ENCODE data around the gene AFG3L2. TPM values are rescaled to one million over a fixed set of nuclear protein-coding genes. Genes with fewer than 3 reads are reported as not detected.

AFG3L2 gene
- total and polyA plus RNA-seq, 4 experiments from 2014 or later, result 27.8 to 34.6 (median 32.2) TPM

GRCh38 chr18:12317664-12318333, 59.2 kb downstream of the AFG3L2 start:
- Mint-ChIP-seq H3K9me3 (peaks cover 2 to 9% (median 5%) of the 10 kb centered on the region in 8 donors), H3K27me3 (peaks cover 0 to 1% of the 10 kb centered on the region in 2 donors), H3K4me3 (no peak overlapping the region), H3K4me1 (no peaks in the 10 kb centered on the region), H3K27ac (peak overlapping the region in 1 of 7 donors; percentile 19), H3K36me3 (peaks cover 0 to 1% of the 10 kb centered on the region in 2 donors)
- ChIA-PET CTCF (ENCODE audit: partially characterized antibody) (interaction anchor here (3.3 kb wide), 1 partner anchor 11 kb away, joined by 26 read pairs; no protein-coding TSS in a partner anchor), POLR2A (ENCODE audit: partially characterized antibody) (no interaction called here)
- H3K9me3 ChIP-seq (ENCODE audit: control insufficient read depth in 1 of 2, low read length in 2 of 2), result no peaks in the 10 kb centered on the region
- DNase-seq, result no peak
- no peaks in the 10 kb centered on the region for H3K36me3 ChIP-seq (ENCODE audit: insufficient read depth, low read length)
- no peak overlapping the region for H3K27ac ChIP-seq (ENCODE audit: low read depth, low read length)
- no peaks in the 10 kb centered on the region for H3K4me1 ChIP-seq (ENCODE audit: insufficient read depth, low read length)
- intact Hi-C loops (cut with micrococcal nuclease), result no loop called here
- H3K27me3 ChIP-seq (ENCODE audit: insufficient read depth, low read length), result no peaks in the 10 kb centered on the region
- no peak overlapping the region for H3K4me3 ChIP-seq (ENCODE audit: low read length in 2 of 2)

- H3K4me1 ChIP-seq (ENCODE audit: insufficient read depth, low read length), result no peaks in the 10 kb centered on the region
- no peaks in the 10 kb centered on the region for H3K4me1 Mint-ChIP-seq
- H3K9me3 ChIP-seq (ENCODE audit: control insufficient read depth in 1 of 2, low read length in 2 of 2), result peaks cover 0 to 4% of the 10 kb centered on the region in 2 donors
- H3K27me3 Mint-ChIP-seq, result peaks cover 2 to 3% of the 10 kb centered on the region in 2 donors
- H3K27me3 ChIP-seq (ENCODE audit: insufficient read depth, low read length), result no peaks in the 10 kb centered on the region
- no peak overlapping the region for H3K27ac Mint-ChIP-seq
- no peak overlapping the region for H3K4me3 Mint-ChIP-seq
- DNase-seq, result no peak
- H3K27ac ChIP-seq (ENCODE audit: low read depth, low read length), result no peak overlapping the region
- H3K36me3 ChIP-seq (ENCODE audit: insufficient read depth, low read length), result no peaks in the 10 kb centered on the region
- peaks cover 0 to 1% of the 10 kb centered on the region in 2 donors for H3K36me3 Mint-ChIP-seq
- intact Hi-C loops (cut with micrococcal nuclease), result no loop called here
- ChIA-PET POLR2A (ENCODE audit: partially characterized antibody) (no interaction called here), CTCF (ENCODE audit: partially characterized antibody) (interaction anchor here (3.6 kb wide), 1 partner anchor 12 kb away, joined by 16 read pairs; no protein-coding TSS in a partner anchor)
- H3K9me3 Mint-ChIP-seq, result peaks cover 2 to 21% (median 17%) of the 10 kb centered on the region in 8 donors
- H3K4me3 ChIP-seq (ENCODE audit: low read length in 2 of 2), result no peak overlapping the region
Measured at GRCh38 chr18:12315911-12316310, 61.1 kb downstream of the AFG3L2 start.

GRCh38 chr18:12315490-12315889, 61.5 kb downstream of the AFG3L2 start:
- peaks cover 0 to 4% of the 10 kb centered on the region in 2 donors for H3K9me3 ChIP-seq (ENCODE audit: control insufficient read depth in 1 of 2, low read length in 2 of 2)
- H3K27ac ChIP-seq (ENCODE audit: low read depth, low read length), result no peak overlapping the region
- no peak overlapping the region for H3K4me3 ChIP-seq (ENCODE audit: low read length in 2 of 2)
- no peak for DNase-seq
- Mint-ChIP-seq H3K9me3 (peaks cover 2 to 25% (median 17%) of the 10 kb centered on the region in 8 donors), H3K4me1 (no peaks in the 10 kb centered on the region), H3K36me3 (peaks cover 0 to 1% of the 10 kb centered on the region in 2 donors), H3K4me3 (no peak overlapping the region), H3K27ac (no peak overlapping the region), H3K27me3 (peaks cover 2 to 4% of the 10 kb centered on the region in 2 donors)
- H3K27me3 ChIP-seq (ENCODE audit: insufficient read depth, low read length), result no peaks in the 10 kb centered on the region
- no peaks in the 10 kb centered on the region for H3K36me3 ChIP-seq (ENCODE audit: insufficient read depth, low read length)
- ChIA-PET POLR2A (ENCODE audit: partially characterized antibody) (no interaction called here), CTCF (ENCODE audit: partially characterized antibody) (interaction anchor here (3.6 kb wide), 1 partner anchor 13 kb away, joined by 16 read pairs; no protein-coding TSS in a partner anchor)
- H3K4me1 ChIP-seq (ENCODE audit: insufficient read depth, low read length), result no peaks in the 10 kb centered on the region
- intact Hi-C loops (cut with micrococcal nuclease), result no loop called here

GRCh38 chr18:12314591-12315305, 62.3 kb downstream of the AFG3L2 start:
- DNase-seq, result no peak
- no peaks in the 10 kb centered on the region for H3K27me3 ChIP-seq (ENCODE audit: insufficient read depth, low read length)
- Mint-ChIP-seq H3K27me3 (peaks cover 3 to 6% of the 10 kb centered on the region in 2 donors), H3K36me3 (peaks cover 0 to 1% of the 10 kb centered on the region in 2 donors), H3K27ac (no peak overlapping the region), H3K4me1 (peaks cover 0 to under 1% (median 0%) of the 10 kb centered on the region in 4 donors), H3K9me3 (peaks cover 2 to 27% (median 17%) of the 10 kb centered on the region in 8 donors), H3K4me3 (no peak overlapping the region)
- peaks cover 0 to 4% of the 10 kb centered on the region in 2 donors for H3K9me3 ChIP-seq (ENCODE audit: control insufficient read depth in 1 of 2, low read length in 2 of 2)
- H3K4me1 ChIP-seq (ENCODE audit: insufficient read depth, low read length), result no peaks in the 10 kb centered on the region
- ChIA-PET CTCF (ENCODE audit: partially characterized antibody) (interaction anchor here (3.6 kb wide), 1 partner anchor 13 kb away, joined by 16 read pairs; no protein-coding TSS in a partner anchor), POLR2A (ENCODE audit: partially characterized antibody) (interaction anchor here (0.5 kb wide), 1 partner anchor 62 kb away, joined by 3 read pairs; the partner anchor contains the start of gene AFG3L2)
- H3K4me3 ChIP-seq (ENCODE audit: low read length in 2 of 2), result no peak overlapping the region
- intact Hi-C loops (cut with micrococcal nuclease), result no loop called here
- no peaks in the 10 kb centered on the region for H3K36me3 ChIP-seq (ENCODE audit: insufficient read depth, low read length)
- H3K27ac ChIP-seq (ENCODE audit: low read depth, low read length), result no peak overlapping the region

- ChIA-PET CTCF (ENCODE audit: partially characterized antibody) (interaction anchor here (3.6 kb wide), 1 partner anchor 14 kb away, joined by 16 read pairs; no protein-coding TSS in a partner anchor), POLR2A (ENCODE audit: partially characterized antibody) (interaction anchor here (1.1 kb wide), 1 partner anchor 95 kb away, joined by 3 read pairs; the partner anchor contains the start of gene PRELID3A)
- H3K27ac ChIP-seq (ENCODE audit: low read depth, low read length), result no peak overlapping the region
- Mint-ChIP-seq H3K36me3 (peaks cover 0 to 4% of the 10 kb centered on the region in 2 donors), H3K27ac (no peak overlapping the region), H3K9me3 (peaks cover 2 to 30% (median 17%) of the 10 kb centered on the region in 8 donors), H3K27me3 (peaks cover 7 to 13% of the 10 kb centered on the region in 2 donors), H3K4me1 (peaks cover 0 to 5% (median 0%) of the 10 kb centered on the region in 4 donors), H3K4me3 (no peak overlapping the region)
- H3K4me3 ChIP-seq (ENCODE audit: low read length in 2 of 2), result no peak overlapping the region
- H3K27me3 ChIP-seq (ENCODE audit: insufficient read depth, low read length), result no peaks in the 10 kb centered on the region
- intact Hi-C loops (cut with micrococcal nuclease), result no loop called here
- H3K4me1 ChIP-seq (ENCODE audit: insufficient read depth, low read length), result no peaks in the 10 kb centered on the region
- DNase-seq, result no peak
- no peaks in the 10 kb centered on the region for H3K36me3 ChIP-seq (ENCODE audit: insufficient read depth, low read length)
- peaks cover 0 to 4% of the 10 kb centered on the region in 2 donors for H3K9me3 ChIP-seq (ENCODE audit: control insufficient read depth in 1 of 2, low read length in 2 of 2)
Measured at GRCh38 chr18:12313530-12314245, 63.3 kb downstream of the AFG3L2 start.

- ChIA-PET CTCF (ENCODE audit: partially characterized antibody) (interaction anchor here (3.6 kb wide), 1 partner anchor 15 kb away, joined by 16 read pairs; no protein-coding TSS in a partner anchor), POLR2A (ENCODE audit: partially characterized antibody) (interaction anchor here (1.1 kb wide), 1 partner anchor 95 kb away, joined by 3 read pairs; the partner anchor contains the start of gene PRELID3A)
- Mint-ChIP-seq H3K27ac (no peak overlapping the region), H3K9me3 (peaks cover 2 to 30% (median 17%) of the 10 kb centered on the region in 8 donors), H3K4me1 (peaks cover 0 to 5% (median 0%) of the 10 kb centered on the region in 4 donors), H3K4me3 (no peak overlapping the region), H3K36me3 (peaks cover 0 to 4% of the 10 kb centered on the region in 2 donors), H3K27me3 (peaks cover 7 to 13% of the 10 kb centered on the region in 2 donors)
- no peaks in the 10 kb centered on the region for H3K4me1 ChIP-seq (ENCODE audit: insufficient read depth, low read length)
- intact Hi-C loops (cut with micrococcal nuclease), result no loop called here
- no peak for DNase-seq
- no peaks in the 10 kb centered on the region for H3K27me3 ChIP-seq (ENCODE audit: insufficient read depth, low read length)
- no peak overlapping the region for H3K4me3 ChIP-seq (ENCODE audit: low read length in 2 of 2)
- H3K27ac ChIP-seq (ENCODE audit: low read depth, low read length), result no peak overlapping the region
- peaks cover 0 to 4% of the 10 kb centered on the region in 2 donors for H3K9me3 ChIP-seq (ENCODE audit: control insufficient read depth in 1 of 2, low read length in 2 of 2)
- H3K36me3 ChIP-seq (ENCODE audit: insufficient read depth, low read length), result no peaks in the 10 kb centered on the region
Measured at GRCh38 chr18:12312976-12313375, 64.1 kb downstream of the AFG3L2 start.
